NCI-H1436 (cell line): ENCODE data around the gene ITGB3.

Experiments
- DNase-seq: peaks from one replicate; lab custom pipeline; 2025; lab: John Stamatoyannopoulos, UW

Gene ITGB3

GRCh38 chr17:47276444-47276843 is 22.8 kb downstream of the ITGB3 start:
- DNase-seq, result no peak

GRCh38 chr17:47276868-47277267 is 23.2 kb downstream of the ITGB3 start:
- peak; percentile 36 for DNase-seq

DNA sequence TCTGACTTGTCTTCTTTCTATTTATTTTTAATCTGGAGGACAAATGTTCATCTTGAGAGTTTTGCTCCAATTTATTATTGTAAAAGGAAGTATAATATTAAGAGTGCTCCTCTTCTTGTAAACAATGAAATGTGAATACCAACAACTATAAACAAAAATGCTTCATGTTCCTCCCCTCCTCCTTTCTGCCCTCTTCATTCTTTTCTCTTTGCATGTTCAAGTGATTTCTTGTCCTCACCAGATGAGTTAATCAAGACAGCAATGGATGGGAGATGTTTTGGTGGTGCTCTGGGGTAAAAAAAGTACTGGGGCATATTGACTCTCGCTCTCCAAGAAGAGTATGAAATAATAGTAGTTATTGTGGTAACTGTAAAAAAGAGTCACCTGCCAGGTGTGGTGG is 24.3 kb downstream of the ITGB3 start:
- no peak for DNase-seq

DNA sequence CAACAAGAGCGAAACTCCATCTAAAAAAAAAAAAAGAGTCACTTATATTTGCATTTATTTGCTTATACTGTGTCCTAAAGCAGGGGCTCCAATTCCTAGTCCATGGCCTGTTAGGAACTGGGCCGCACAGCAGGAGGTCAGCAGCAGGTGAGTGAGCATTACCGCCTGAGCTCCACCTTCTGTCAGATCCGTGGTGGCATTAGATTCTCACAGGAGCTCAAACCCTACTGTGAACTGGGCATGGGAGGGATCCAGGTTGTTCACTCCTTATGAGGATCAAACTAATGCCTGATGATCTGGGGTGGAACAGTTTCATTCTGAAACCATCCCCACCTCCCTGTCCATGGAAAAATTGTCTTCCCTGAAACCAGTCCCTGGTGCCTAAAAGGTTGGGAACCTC is 24.9 kb downstream of the ITGB3 start:
- DNase-seq, result no peak

GRCh38 chr17:47279062-47279801 is 25.6 kb downstream of the ITGB3 start:
- DNase-seq, result no peak

- DNase-seq, result no peak
Measured at GRCh38 chr17:47280072-47280811, 26.6 kb downstream of the ITGB3 start.

DNA sequence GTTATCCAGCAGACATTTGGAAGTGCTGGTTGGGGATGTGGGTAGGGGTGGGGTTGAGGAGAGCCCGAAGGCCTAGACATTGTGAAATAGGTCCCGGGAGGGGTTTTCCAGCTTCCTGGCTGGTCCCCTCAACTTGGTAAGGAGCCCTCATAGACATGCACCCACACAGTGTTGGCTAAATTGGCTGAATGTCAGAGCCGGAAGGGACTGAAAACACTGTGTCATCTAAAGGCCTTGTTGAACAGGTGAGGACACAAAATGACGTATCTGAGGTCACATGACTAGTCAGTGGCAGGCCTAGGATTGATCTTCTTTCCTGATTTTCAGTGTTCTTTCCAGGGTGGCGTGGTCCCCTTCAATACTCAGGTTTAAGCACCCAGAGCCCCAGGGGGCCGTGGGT is 27.6 kb downstream of the ITGB3 start:
- no peak for DNase-seq

DNA sequence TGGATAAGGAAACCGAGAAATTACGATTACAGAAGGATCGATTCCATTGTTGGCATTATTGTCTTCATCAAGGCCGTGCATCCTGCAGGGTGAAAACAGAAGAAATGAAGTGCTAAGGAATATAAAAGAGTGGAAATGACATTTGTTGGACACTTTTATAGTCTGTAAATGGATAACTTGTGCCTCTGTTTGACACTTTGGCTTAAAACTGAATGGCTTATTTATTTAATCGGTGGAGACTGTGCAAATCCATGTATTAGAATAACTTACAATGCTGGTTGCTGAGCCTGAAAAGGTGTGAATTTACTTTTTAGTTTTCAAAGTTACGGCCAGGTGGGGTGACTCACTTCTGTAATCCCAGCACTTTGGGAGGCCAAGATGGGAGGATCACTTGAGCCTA is 31.4 kb downstream of the ITGB3 start:
- DNase-seq, result no peak

DNA sequence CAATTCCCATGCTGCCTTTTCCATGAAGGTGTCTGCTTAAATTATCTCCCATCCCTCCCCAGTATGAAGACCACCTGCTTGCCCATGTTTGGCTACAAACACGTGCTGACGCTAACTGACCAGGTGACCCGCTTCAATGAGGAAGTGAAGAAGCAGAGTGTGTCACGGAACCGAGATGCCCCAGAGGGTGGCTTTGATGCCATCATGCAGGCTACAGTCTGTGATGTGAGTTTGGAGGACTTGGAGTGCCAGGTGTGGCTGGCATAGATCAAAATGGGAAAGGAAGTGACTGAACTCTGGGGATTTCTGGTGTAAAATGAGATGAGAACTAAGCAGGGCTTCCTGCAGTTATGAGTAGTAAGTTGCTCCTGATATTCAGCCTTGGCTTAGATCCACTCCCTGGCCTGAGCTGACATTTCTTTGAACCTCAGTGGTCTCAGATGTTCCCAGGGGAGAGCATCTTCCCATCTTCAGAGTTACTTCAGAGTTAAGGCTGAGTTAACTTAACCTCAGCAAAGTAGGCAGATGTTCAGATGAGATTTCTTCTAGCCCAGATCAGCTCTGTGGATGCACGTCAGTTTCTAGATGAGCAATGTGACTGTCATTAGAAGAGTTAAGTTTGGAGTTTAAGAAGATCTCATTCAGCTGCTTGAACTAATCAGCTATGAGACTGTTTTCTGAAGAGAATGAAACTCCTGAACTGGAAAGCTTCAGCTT is 32.7 kb downstream of the ITGB3 start:
- DNase-seq, result no peak

DNA sequence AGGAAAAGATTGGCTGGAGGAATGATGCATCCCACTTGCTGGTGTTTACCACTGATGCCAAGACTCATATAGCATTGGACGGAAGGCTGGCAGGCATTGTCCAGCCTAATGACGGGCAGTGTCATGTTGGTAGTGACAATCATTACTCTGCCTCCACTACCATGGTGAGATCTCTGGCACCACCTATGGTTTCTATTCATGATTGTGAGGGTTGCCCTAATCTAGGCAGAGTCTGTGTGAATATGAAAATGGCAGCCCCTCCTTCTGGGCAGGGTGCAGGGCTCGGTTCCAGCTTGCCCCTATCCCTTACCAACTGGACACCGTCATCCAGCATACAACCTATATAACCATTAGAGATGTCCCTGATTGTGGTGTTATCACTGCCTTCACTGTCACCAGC is 33.4 kb downstream of the ITGB3 start:
- no peak for DNase-seq

DNA sequence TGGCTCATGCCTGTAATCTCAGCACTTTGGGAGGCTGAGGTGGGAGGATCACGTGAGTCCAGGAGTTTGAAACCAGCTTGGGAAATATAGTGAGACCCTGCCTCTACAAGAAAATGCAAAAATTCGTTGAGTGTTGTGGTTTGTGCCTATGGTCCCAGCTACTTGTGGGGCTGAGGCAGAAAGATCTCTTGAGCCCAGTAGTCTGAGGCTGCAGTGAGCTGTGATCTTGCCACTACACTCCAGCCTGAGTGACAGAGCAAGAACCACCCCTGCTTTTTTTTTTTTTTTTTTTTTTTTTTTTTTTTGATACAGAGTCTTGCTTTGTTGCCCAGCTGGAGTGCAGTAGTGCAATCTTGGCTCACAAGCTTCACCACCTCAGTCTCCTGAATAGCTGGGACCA is 34.0 kb downstream of the ITGB3 start:
- DNase-seq, result no peak

DNA sequence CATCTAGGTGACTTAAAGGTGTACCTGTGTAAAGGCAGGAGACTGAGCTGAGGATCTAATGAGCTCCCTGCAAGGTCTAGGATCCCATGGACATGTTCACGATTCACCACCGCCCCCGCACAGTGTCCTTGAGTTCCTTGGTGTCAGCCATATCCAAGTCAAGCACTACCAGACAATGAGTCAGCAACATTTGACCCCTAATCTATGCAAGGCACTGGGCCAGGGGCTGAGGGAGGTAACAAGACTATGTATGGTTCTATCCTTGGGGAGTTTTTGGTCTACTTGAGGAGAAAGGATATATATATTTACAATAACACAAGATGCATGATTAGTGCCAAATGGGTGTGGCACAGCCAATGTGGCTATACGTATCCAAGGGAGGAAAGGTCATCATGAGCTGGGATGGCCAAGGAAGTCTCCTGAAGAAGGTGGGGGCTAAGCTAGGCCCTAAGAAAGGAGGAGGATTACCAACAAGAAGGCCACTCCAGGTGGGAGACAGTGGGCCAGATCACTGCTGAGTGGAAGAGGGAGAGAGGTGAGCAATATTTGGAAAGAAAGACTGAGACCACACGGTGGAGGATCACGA is 35.0 kb downstream of the ITGB3 start:
- DNase-seq, result no peak

- no peak for DNase-seq
Measured at GRCh38 chr17:47289302-47289701, 35.7 kb downstream of the ITGB3 start.

- no peak for DNase-seq
Measured at GRCh38 chr17:47290870-47291241, 37.2 kb downstream of the ITGB3 start.

DNA sequence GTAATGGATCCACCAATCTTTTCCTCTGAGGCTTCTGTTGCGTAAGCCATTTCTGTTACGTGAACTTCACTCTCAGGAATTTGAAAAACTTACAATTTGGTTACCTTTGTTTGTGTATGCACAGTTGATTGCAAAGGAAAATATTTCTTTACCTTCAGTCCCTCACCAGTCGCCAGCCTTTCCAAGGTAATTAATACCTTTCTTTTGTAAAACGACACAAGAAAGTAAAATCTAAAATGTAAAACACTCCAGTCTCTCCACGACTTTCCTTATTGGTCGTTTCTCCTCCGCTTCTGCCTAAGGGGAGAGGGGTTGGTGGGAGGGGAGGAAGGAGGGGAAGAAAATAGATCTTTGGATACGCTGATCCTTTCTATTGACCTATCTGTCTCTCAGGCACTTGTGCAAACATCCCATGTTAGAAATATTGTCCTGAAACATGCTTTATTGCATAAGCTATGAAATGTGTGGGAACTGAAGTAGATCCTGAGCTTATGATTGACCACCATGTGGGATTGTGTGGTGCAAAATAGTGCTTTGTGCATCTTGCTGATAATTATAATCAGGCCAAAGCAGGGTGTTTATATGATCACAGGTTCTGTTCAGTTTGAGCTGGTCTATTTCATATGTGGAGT is 37.7 kb downstream of the ITGB3 start:
- no peak for DNase-seq

- no peak for DNase-seq
Measured at GRCh38 chr17:47292206-47292605, 38.6 kb downstream of the ITGB3 start.

DNA sequence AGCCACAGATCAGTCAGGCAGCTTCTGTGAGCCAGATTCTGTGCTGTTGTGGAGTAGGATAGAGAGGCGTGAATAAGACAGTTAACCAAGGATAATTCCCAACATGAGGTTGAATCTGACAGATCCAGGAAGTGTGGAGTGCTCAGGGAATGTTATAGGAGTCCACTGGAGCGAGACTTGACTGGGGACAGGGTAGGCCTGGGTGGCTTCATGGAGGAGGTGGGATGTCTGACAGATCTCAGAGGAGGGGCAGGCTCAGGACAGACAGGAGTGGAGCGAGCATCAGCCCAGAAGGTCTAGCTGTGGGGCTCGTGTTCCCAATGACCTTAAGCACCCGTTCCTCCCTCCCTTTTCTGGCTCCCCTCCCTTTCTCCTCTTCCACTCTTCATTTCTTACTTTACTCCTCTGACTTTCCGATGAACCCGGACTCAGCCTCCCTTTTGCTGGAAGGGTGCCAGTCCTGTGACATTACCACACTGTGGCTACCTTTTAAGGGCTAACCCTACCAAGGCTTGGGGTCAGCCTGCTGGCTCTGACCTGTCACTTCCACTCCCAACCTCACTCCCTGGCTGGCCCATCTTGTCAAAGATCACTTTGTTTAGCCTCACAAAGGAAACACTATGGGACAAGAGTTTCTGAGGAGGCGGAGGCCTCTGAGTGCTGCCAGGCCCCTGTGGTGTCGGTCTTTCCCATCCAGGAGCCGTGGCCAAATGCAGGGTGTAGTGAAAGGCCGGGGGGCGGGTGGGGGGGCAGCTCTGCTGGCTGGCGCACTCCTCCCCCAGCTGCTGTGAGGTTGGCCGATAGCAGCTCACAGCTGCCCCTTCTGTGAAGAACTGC is 41.6 kb downstream of the ITGB3 start:
- DNase-seq, result no peak

- DNase-seq, result no peak
Measured at GRCh38 chr17:47295874-47296255, 42.2 kb downstream of the ITGB3 start.

- no peak for DNase-seq
Measured at GRCh38 chr17:47297661-47298400, 44.2 kb downstream of the ITGB3 start.

- no peak for DNase-seq
Measured at GRCh38 chr17:47298712-47299111, 45.1 kb downstream of the ITGB3 start.
